CD4-positive, alpha-beta T cell treated with Interleukin-6 at 100 ng/mL for 8 hours (primary cell): Measurements from ENCODE around the gene PIWIL1.

ENCODE experiments used
- DNase-seq: peaks from one replicate; pipeline ENCODE4 v3.0.0-alpha.2; 2020; ENCODE audit warnings: mixed read lengths, low spot score

PIWIL1 gene

GRCh38 chr12:130336723-130337487 lies 782 bp upstream of the PIWIL1 start:
- DNase-seq: no peak

- DNase-seq: no peak
Measured at GRCh38 chr12:130338794-130339601, 1.3 kb downstream of the PIWIL1 start.

GRCh38 chr12:130339951-130340350 lies 2.3 kb downstream of the PIWIL1 start:
- no peak for DNase-seq

GRCh38 chr12:130342442-130342841 lies 4.8 kb downstream of the PIWIL1 start:
- DNase-seq: no peak

- no peak for DNase-seq
Measured at GRCh38 chr12:130342842-130343241, 5.2 kb downstream of the PIWIL1 start.

GRCh38 chr12:130344529-130344928 lies 6.8 kb downstream of the PIWIL1 start:
- no peak for DNase-seq

GRCh38 chr12:130345292-130345691 lies 7.6 kb downstream of the PIWIL1 start:
- no peak for DNase-seq

GRCh38 chr12:130347588-130347987 lies 9.9 kb downstream of the PIWIL1 start:
- no peak for DNase-seq

GRCh38 chr12:130350715-130351114 lies 13.0 kb downstream of the PIWIL1 start:
- no peak for DNase-seq

GRCh38 chr12:130351326-130351725 lies 13.6 kb downstream of the PIWIL1 start:
- DNase-seq: no peak

- DNase-seq: no peak
Measured at GRCh38 chr12:130353081-130353480, 15.4 kb downstream of the PIWIL1 start.

- no peak for DNase-seq
Measured at GRCh38 chr12:130354407-130354806, 16.7 kb downstream of the PIWIL1 start.

GRCh38 chr12:130356222-130356621 lies 18.5 kb downstream of the PIWIL1 start:
- no peak for DNase-seq

- DNase-seq: no peak
Measured at GRCh38 chr12:130357241-130357640, 19.6 kb downstream of the PIWIL1 start.

GRCh38 chr12:130357729-130358330 lies 20.1 kb downstream of the PIWIL1 start:
- no peak for DNase-seq

- no peak for DNase-seq
Measured at GRCh38 chr12:130362060-130362459, 24.4 kb downstream of the PIWIL1 start.

GRCh38 chr12:130364578-130364977 lies 26.9 kb downstream of the PIWIL1 start:
- DNase-seq: no peak

GRCh38 chr12:130366159-130366558 lies 28.5 kb downstream of the PIWIL1 start:
- no peak for DNase-seq

- DNase-seq: no peak
Measured at GRCh38 chr12:130367003-130367402, 29.3 kb downstream of the PIWIL1 start.

- no peak for DNase-seq
Measured at GRCh38 chr12:130367523-130367922, 29.8 kb downstream of the PIWIL1 start.

GRCh38 chr12:130369816-130370215 lies 32.1 kb downstream of the PIWIL1 start:
- DNase-seq: no peak

- DNase-seq: no peak
Measured at GRCh38 chr12:130371296-130371695, 33.6 kb downstream of the PIWIL1 start.

GRCh38 chr12:130372936-130373335 lies 35.2 kb downstream of the PIWIL1 start:
- no peak for DNase-seq
